ENCODE measurements around the gene REEP3.

REEP3 gene

GRCh38 chr10:63673846-63674245 is 152.6 kb downstream of the REEP3 start:
- no peak for TF ChIP-seq CTCF (IDR thresholded peaks at IDR 0.05; ENCODE audit: low read depth, low read length, missing control alignments)
- DNase-seq (ENCODE audit: low read depth): no peak

More at GRCh38 chr10:63673846-63674245, 152.6 kb downstream of the REEP3 start:
- no peak overlapping the region for H3K4me3 ChIP-seq (ENCODE audit: low read depth, low read length)

Measured in GM12864 (cell line).